Testis (tissue), 2 donors: ENCODE measurements around the gene LHX5.

Experiments
- POLR2A ChIP-seq: fragments of 450-650 bp; IDR thresholded peaks from one replicate; pipeline ENCODE4 v1.6.1; 2017; ENCODE audit warnings: antibody characterized with exemption, mild to moderate bottlenecking, moderate library complexity
- TF ChIP-seq, protein P1 (sequence below), 3 experiments: fragments of 450-650 bp in 2 of 3; fragments of 200-600 bp in 1 of 3; sonication (generic) in 1 of 3; IDR thresholded peaks; one replicate each; pipeline ENCODE4 v1.5.1; 2016 to 2019; ENCODE audit warnings: antibody characterized with exemption in 3 of 3, mild to moderate bottlenecking in 2 of 3, moderate library complexity in 1 of 3

DNA sequence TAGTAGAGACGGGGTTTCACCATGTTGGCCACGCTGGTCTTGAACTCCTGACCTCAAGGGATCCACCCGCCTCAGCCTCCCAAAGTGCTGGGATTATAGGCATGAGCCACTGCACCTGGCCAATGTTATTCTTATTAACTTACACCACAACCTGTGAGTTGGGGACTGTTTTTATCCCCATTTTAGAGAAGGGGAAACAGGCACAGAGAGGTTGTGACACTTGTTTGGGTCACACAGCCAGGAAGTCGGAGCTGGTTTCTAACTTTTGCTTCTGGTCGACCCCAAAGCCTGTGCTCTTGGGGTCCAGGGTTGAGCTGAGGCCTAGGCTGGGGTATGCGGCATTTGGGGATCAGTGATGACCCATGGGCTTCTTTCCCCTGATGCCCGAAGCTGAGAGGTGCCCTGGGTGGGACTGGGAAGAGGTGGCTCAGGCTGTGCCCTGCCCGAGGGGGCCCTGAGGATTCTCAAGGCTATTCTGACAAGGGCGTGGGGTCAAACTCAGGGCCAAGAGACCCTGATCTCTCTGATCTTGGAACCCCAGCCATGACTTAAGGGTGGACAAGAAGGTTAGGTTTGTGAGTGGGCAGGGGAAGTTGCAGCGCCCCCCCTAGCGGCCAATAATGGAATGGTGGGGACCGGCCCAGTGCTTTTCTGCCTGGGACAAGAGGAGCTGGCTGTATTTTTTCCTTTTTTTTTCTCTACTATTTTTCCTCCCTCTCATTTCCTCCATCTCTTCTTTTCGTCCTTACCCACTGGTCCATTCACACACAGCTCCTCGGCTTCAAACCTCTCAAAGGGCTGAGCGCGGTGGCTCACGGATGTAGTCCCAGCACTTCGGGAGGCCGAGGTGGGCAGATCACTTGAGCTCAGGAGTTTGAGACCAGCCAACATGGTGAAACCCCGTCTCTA is 46.5 kb downstream of the LHX5 start:
- TF ChIP-seq, protein P1, sequence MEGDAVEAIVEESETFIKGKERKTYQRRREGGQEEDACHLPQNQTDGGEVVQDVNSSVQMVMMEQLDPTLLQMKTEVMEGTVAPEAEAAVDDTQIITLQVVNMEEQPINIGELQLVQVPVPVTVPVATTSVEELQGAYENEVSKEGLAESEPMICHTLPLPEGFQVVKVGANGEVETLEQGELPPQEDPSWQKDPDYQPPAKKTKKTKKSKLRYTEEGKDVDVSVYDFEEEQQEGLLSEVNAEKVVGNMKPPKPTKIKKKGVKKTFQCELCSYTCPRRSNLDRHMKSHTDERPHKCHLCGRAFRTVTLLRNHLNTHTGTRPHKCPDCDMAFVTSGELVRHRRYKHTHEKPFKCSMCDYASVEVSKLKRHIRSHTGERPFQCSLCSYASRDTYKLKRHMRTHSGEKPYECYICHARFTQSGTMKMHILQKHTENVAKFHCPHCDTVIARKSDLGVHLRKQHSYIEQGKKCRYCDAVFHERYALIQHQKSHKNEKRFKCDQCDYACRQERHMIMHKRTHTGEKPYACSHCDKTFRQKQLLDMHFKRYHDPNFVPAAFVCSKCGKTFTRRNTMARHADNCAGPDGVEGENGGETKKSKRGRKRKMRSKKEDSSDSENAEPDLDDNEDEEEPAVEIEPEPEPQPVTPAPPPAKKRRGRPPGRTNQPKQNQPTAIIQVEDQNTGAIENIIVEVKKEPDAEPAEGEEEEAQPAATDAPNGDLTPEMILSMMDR (IDR thresholded peaks at IDR 0.05), result peak; percentile 65 to 95 (median 80)
- no peak for TF ChIP-seq POLR2A
